HL-60 (cell line): ENCODE results near the gene PSMA3.

Experiments used
- REST ChIP-seq: IDR thresholded peaks from 2 replicates; pipeline ENCODE4 v1.6.1; 2012; ENCODE audit warnings: low read depth; ENCODE audit not compliant: insufficient replicate concordance
- TF ChIP-seq, protein P1 (sequence below): IDR thresholded peaks from one replicate; pipeline ENCODE4 v1.5.1; 2011; ENCODE audit warnings: low read length, control low read depth, inconsistent platforms; ENCODE audit not compliant: insufficient read depth

GRCh38 chr14:58307597-58308316 lies 63.1 kb downstream of the PSMA3 start:
- TF ChIP-seq, protein P1, sequence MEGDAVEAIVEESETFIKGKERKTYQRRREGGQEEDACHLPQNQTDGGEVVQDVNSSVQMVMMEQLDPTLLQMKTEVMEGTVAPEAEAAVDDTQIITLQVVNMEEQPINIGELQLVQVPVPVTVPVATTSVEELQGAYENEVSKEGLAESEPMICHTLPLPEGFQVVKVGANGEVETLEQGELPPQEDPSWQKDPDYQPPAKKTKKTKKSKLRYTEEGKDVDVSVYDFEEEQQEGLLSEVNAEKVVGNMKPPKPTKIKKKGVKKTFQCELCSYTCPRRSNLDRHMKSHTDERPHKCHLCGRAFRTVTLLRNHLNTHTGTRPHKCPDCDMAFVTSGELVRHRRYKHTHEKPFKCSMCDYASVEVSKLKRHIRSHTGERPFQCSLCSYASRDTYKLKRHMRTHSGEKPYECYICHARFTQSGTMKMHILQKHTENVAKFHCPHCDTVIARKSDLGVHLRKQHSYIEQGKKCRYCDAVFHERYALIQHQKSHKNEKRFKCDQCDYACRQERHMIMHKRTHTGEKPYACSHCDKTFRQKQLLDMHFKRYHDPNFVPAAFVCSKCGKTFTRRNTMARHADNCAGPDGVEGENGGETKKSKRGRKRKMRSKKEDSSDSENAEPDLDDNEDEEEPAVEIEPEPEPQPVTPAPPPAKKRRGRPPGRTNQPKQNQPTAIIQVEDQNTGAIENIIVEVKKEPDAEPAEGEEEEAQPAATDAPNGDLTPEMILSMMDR = no peak
- no peak for TF ChIP-seq REST
